ENCODE results near the gene ATL3. TPM values are rescaled to one million over a fixed set of nuclear protein-coding genes. Genes with fewer than 3 reads are reported as not detected.

Gene ATL3
- total RNA-seq, 3 donors from 2014 or later (not counting 1 experiment from before 2014, with no cell fraction given) = 35.7 to 46.8 (median 41.6) TPM

GRCh38 chr11:63705526-63705925, 34.4 kb upstream of the ATL3 start:
- Histone ChIP-seq H3K4me3 (ENCODE audit: low read length) (no peak overlapping the region), H3K9me3 (ENCODE audit: control insufficient read depth, insufficient read depth, low read length) (no peaks in the 10 kb centered on the region), H3K36me3 (ENCODE audit: control insufficient read depth, insufficient read depth, low read length) (no peaks in the 10 kb centered on the region), H3K27me3 (ENCODE audit: control insufficient read depth, insufficient read depth, low read length) (no peaks in the 10 kb centered on the region), H3K4me1 (ENCODE audit: control insufficient read depth, insufficient read depth, low read length) (no peaks in the 10 kb centered on the region), H3K27ac (ENCODE audit: low read length) (no peak overlapping the region)
- Mint-ChIP-seq H3K9me3 (no peaks in the 10 kb centered on the region), H3K27ac (no peak overlapping the region), H3K27me3 (ENCODE audit: low read depth in 2 of 2) (no peaks in the 10 kb centered on the region), H3K36me3 (no peaks in the 10 kb centered on the region), H3K4me3 (no peak overlapping the region), H3K4me1 (peaks cover 6 to 12% of the 10 kb centered on the region in 2 donors)
- DNase-seq (no peak), ATAC-seq (no peak)
- intact Hi-C loops (cut with micrococcal nuclease) = no loop called here
- WGBS (ENCODE audit: insufficient coverage) = 82% methylated on average over 1 of the region's 2 CpGs
- no peak for TF ChIP-seq CTCF (IDR thresholded peaks at IDR 0.05)

- Mint-ChIP-seq H3K27ac (no peak overlapping the region), H3K36me3 (no peaks in the 10 kb centered on the region), H3K4me1 (peaks cover 14 to 31% of the 10 kb centered on the region in 2 donors), H3K4me3 (no peak overlapping the region), H3K9me3 (no peaks in the 10 kb centered on the region), H3K27me3 (ENCODE audit: low read depth in 2 of 2) (no peaks in the 10 kb centered on the region)
- intact Hi-C loops (cut with micrococcal nuclease) = no loop called here
- Histone ChIP-seq H3K4me1 (ENCODE audit: control insufficient read depth, insufficient read depth, low read length) (no peaks in the 10 kb centered on the region), H3K4me3 (ENCODE audit: low read length) (no peak overlapping the region), H3K27ac (ENCODE audit: low read length) (no peak overlapping the region), H3K36me3 (ENCODE audit: control insufficient read depth, insufficient read depth, low read length) (no peaks in the 10 kb centered on the region), H3K27me3 (ENCODE audit: control insufficient read depth, insufficient read depth, low read length) (no peaks in the 10 kb centered on the region), H3K9me3 (ENCODE audit: control insufficient read depth, insufficient read depth, low read length) (no peaks in the 10 kb centered on the region)
- ATAC-seq (no peak), DNase-seq (no peak)
- WGBS (ENCODE audit: insufficient coverage) = 100% methylated on average over 1 of the region's 1 CpG
- no peak for TF ChIP-seq CTCF (IDR thresholded peaks at IDR 0.05)
These were observed 28.7 kb upstream of the ATL3 start for GRCh38 chr11:63699896-63700295.

GRCh38 chr11:63698976-63699733, 28.0 kb upstream of the ATL3 start:
- no peak overlapping the region for H3K27ac ChIP-seq (ENCODE audit: low read length)
- no peak overlapping the region for H3K4me3 Mint-ChIP-seq
- ATAC-seq = no peak
- no peaks in the 10 kb centered on the region for H3K36me3 ChIP-seq (ENCODE audit: control insufficient read depth, insufficient read depth, low read length)
- 91% methylated on average over 11 of the region's 11 CpGs for WGBS (ENCODE audit: insufficient coverage)
- no peaks in the 10 kb centered on the region for H3K27me3 Mint-ChIP-seq (ENCODE audit: low read depth in 2 of 2)
- no peaks in the 10 kb centered on the region for H3K36me3 Mint-ChIP-seq
- H3K4me3 ChIP-seq (ENCODE audit: low read length) = no peak overlapping the region
- no peak for DNase-seq
- H3K9me3 ChIP-seq (ENCODE audit: control insufficient read depth, insufficient read depth, low read length) = no peaks in the 10 kb centered on the region
- intact Hi-C loops (cut with micrococcal nuclease) = no loop called here
- H3K27me3 ChIP-seq (ENCODE audit: control insufficient read depth, insufficient read depth, low read length) = no peaks in the 10 kb centered on the region
- H3K4me1 Mint-ChIP-seq = peaks cover 9 to 27% of the 10 kb centered on the region in 2 donors
- no peaks in the 10 kb centered on the region for H3K4me1 ChIP-seq (ENCODE audit: control insufficient read depth, insufficient read depth, low read length)
- no peaks in the 10 kb centered on the region for H3K9me3 Mint-ChIP-seq
- TF ChIP-seq CTCF (IDR thresholded peaks at IDR 0.05) = no peak
- H3K27ac Mint-ChIP-seq = no peak overlapping the region

- no peaks in the 10 kb centered on the region for H3K36me3 Mint-ChIP-seq
- H3K27ac Mint-ChIP-seq = no peak overlapping the region
- Histone ChIP-seq H3K4me3 (ENCODE audit: low read length) (no peak overlapping the region), H3K9me3 (ENCODE audit: control insufficient read depth, insufficient read depth, low read length) (no peaks in the 10 kb centered on the region), H3K27ac (ENCODE audit: low read length) (no peak overlapping the region), H3K36me3 (ENCODE audit: control insufficient read depth, insufficient read depth, low read length) (no peaks in the 10 kb centered on the region), H3K4me1 (ENCODE audit: control insufficient read depth, insufficient read depth, low read length) (no peaks in the 10 kb centered on the region), H3K27me3 (ENCODE audit: control insufficient read depth, insufficient read depth, low read length) (no peaks in the 10 kb centered on the region)
- intact Hi-C loops (cut with micrococcal nuclease) = no loop called here
- no peak overlapping the region for H3K4me3 Mint-ChIP-seq
- TF ChIP-seq CTCF (IDR thresholded peaks at IDR 0.05) = no peak
- DNase-seq (no peak), ATAC-seq (no peak)
- H3K4me1 Mint-ChIP-seq = peaks cover 12 to 16% of the 10 kb centered on the region in 2 donors
- H3K9me3 Mint-ChIP-seq = no peaks in the 10 kb centered on the region
- H3K27me3 Mint-ChIP-seq (ENCODE audit: low read depth in 2 of 2) = no peaks in the 10 kb centered on the region
- WGBS (ENCODE audit: insufficient coverage) = 94% methylated on average over 7 of the region's 7 CpGs
These were observed 23.4 kb upstream of the ATL3 start for GRCh38 chr11:63694596-63694995.

Data from natural killer cell (primary cell).